ENCODE results near the gene MAF. TPM values are rescaled to one million over a fixed set of nuclear protein-coding genes. Genes with fewer than 3 reads are reported as not detected.

MAF gene
- total RNA-seq, 2 donors from 2014 or later = 12.3 to 21.1 TPM

GRCh38 chr16:79642652-79643051 is 42.1 kb upstream of the MAF start:
- Histone ChIP-seq H3K36me3 (no peaks in the 10 kb centered on the region), H3K4me1 (no peaks in the 10 kb centered on the region), H3K4me3 (no peak overlapping the region), H3K27ac (no peak overlapping the region), H3K27me3 (no peaks in the 10 kb centered on the region), H3K9ac (ENCODE audit: low read depth in 2 of 2, low read length in 2 of 2) (no peak overlapping the region), H3K9me3 (no peaks in the 10 kb centered on the region)
- intact Hi-C loops (cut with DNase I) = no loop called here
- DNase-seq = no peak
- TF ChIP-seq CTCF (IDR thresholded peaks at IDR 0.05) = no peak

- TF ChIP-seq CTCF (IDR thresholded peaks at IDR 0.05) = no peak
- Histone ChIP-seq H3K27ac (no peak overlapping the region), H3K9me3 (no peaks in the 10 kb centered on the region), H3K27me3 (no peaks in the 10 kb centered on the region), H3K36me3 (no peaks in the 10 kb centered on the region), H3K4me3 (no peak overlapping the region), H3K4me1 (no peaks in the 10 kb centered on the region), H3K9ac (ENCODE audit: low read depth in 2 of 2, low read length in 2 of 2) (no peak overlapping the region)
- DNase-seq = no peak
- intact Hi-C loops (cut with DNase I) = no loop called here
Measured at GRCh38 chr16:79640513-79641360, 40.2 kb upstream of the MAF start.

GRCh38 chr16:79639576-79640311 is 39.2 kb upstream of the MAF start:
- no peaks in the 10 kb centered on the region for H3K9me3 ChIP-seq
- no peak overlapping the region for H3K27ac ChIP-seq
- no peaks in the 10 kb centered on the region for H3K36me3 ChIP-seq
- no peak overlapping the region for H3K9ac ChIP-seq (ENCODE audit: low read depth in 2 of 2, low read length in 2 of 2)
- no peak for DNase-seq
- TF ChIP-seq CTCF (IDR thresholded peaks at IDR 0.05) = no peak
- intact Hi-C loops (cut with DNase I) = no loop called here
- H3K4me3 ChIP-seq = no peak overlapping the region
- H3K4me1 ChIP-seq = no peaks in the 10 kb centered on the region
- no peaks in the 10 kb centered on the region for H3K27me3 ChIP-seq

- intact Hi-C loops (cut with DNase I) = no loop called here
- H3K36me3 ChIP-seq = no peaks in the 10 kb centered on the region
- no peak for TF ChIP-seq CTCF (IDR thresholded peaks at IDR 0.05)
Measured at GRCh38 chr16:79638386-79638785, 37.8 kb upstream of the MAF start.

GRCh38 chr16:79635488-79635887 is 35.0 kb upstream of the MAF start:
- Histone ChIP-seq H3K4me1 (no peaks in the 10 kb centered on the region), H3K27ac (no peak overlapping the region), H3K9ac (ENCODE audit: low read depth in 2 of 2, low read length in 2 of 2) (no peak overlapping the region), H3K4me3 (no peak overlapping the region), H3K36me3 (no peaks in the 10 kb centered on the region), H3K9me3 (no peaks in the 10 kb centered on the region), H3K27me3 (no peaks in the 10 kb centered on the region)
- DNase-seq = no peak
- intact Hi-C loops (cut with DNase I) = no loop called here
- no peak for TF ChIP-seq CTCF (IDR thresholded peaks at IDR 0.05)

More at GRCh38 chr16:79638386-79638785, 37.8 kb upstream of the MAF start:
- H3K4me3 ChIP-seq = no peak overlapping the region
- H3K9ac ChIP-seq (ENCODE audit: low read depth in 2 of 2, low read length in 2 of 2) = no peak overlapping the region
- H3K4me1 ChIP-seq = no peaks in the 10 kb centered on the region
- no peaks in the 10 kb centered on the region for H3K27me3 ChIP-seq
- no peak for DNase-seq
- H3K27ac ChIP-seq = no peak overlapping the region
- no peaks in the 10 kb centered on the region for H3K9me3 ChIP-seq
